ENCODE results near the gene CELF2.
"Not testable (repeated sequence)": the region's sequence is repeated elsewhere in the genome, so short reads cannot be mapped to it uniquely, and the experiment has no call there.

Gene CELF2

DNA sequence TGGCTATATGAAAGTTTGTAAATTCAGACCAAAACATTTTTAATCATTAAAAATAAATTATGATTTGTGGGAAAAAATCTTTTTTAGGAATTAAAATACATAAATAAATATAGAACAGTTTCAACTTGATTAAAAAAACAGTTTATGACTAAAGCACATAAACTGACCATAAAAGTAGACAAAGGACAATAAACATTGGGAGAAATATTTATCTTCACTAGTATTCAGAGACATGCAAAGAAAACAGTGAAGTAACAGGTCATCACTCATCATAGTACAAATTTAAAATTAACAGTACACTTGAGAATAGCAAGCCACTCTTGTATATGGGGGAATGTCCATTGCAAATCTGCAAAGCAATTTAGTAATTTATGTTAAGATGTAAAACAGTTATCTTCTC is 28.0 kb upstream of the CELF2 start:
- Histone ChIP-seq H3K27me3 (ENCODE audit: control insufficient read depth in 2 of 2, insufficient read depth in 2 of 2, low read length in 2 of 2) (no peaks in the 10 kb centered on the region), H3K9me3 (ENCODE audit: control insufficient read depth in 2 of 2, low read length in 2 of 2) (no peaks in the 10 kb centered on the region), H3K36me3 (ENCODE audit: control insufficient read depth in 2 of 2, insufficient read depth in 2 of 2, low read length in 2 of 2) (no peaks in the 10 kb centered on the region), H3K9ac (ENCODE audit: low read depth in 1 of 2, low read length in 2 of 2) (no peak overlapping the region), H3K27ac (ENCODE audit: low read depth in 2 of 2, low read length in 2 of 2) (no peak overlapping the region), H3K4me3 (ENCODE audit: low read length in 2 of 2) (no peak overlapping the region), H3K4me1 (ENCODE audit: control insufficient read depth in 2 of 2, insufficient read depth in 2 of 2, low read length in 2 of 2) (no peaks in the 10 kb centered on the region)

DNA sequence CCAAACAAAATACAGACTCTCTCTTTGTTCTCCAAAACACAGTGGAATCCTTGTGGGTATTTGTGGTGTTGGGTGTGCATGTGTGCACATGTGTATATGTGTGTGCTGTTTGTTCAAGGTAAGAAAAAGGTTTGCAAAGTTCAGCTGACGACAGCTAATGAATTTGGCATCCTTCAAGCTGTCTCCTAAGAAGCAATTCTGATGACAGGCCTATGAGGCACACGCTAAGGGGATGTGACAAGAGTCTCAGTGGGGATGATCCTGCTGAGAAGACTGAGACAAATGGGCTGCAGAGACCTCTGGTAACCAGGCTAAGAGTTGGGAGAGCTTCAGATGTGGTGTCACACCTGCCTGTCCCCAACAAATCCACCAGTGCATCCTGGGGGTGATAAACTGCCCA is 26.5 kb upstream of the CELF2 start:
- Histone ChIP-seq H3K27me3 (ENCODE audit: control insufficient read depth in 2 of 2, insufficient read depth in 2 of 2, low read length in 2 of 2) (no peaks in the 10 kb centered on the region), H3K9me3 (ENCODE audit: control insufficient read depth in 2 of 2, low read length in 2 of 2) (no peaks in the 10 kb centered on the region), H3K36me3 (ENCODE audit: control insufficient read depth in 2 of 2, insufficient read depth in 2 of 2, low read length in 2 of 2) (no peaks in the 10 kb centered on the region), H3K4me1 (ENCODE audit: control insufficient read depth in 2 of 2, insufficient read depth in 2 of 2, low read length in 2 of 2) (no peaks in the 10 kb centered on the region), H3K9ac (ENCODE audit: low read depth in 1 of 2, low read length in 2 of 2) (no peak overlapping the region), H3K4me3 (ENCODE audit: low read length in 2 of 2) (no peak overlapping the region), H3K27ac (ENCODE audit: low read depth in 2 of 2, low read length in 2 of 2) (no peak overlapping the region)

GRCh38 chr10:10992072-10992471 is 25.6 kb upstream of the CELF2 start:
- H3K27me3 ChIP-seq (ENCODE audit: control insufficient read depth in 2 of 2, insufficient read depth in 2 of 2, low read length in 2 of 2) = no peaks in the 10 kb centered on the region
- H3K4me3 ChIP-seq (ENCODE audit: low read length in 2 of 2) = no peak overlapping the region
- no peak overlapping the region for H3K27ac ChIP-seq (ENCODE audit: low read depth in 2 of 2, low read length in 2 of 2)
- no peaks in the 10 kb centered on the region for H3K9me3 ChIP-seq (ENCODE audit: control insufficient read depth in 2 of 2, low read length in 2 of 2)
- no peak overlapping the region for H3K9ac ChIP-seq (ENCODE audit: low read depth in 1 of 2, low read length in 2 of 2)
- no peaks in the 10 kb centered on the region for H3K4me1 ChIP-seq (ENCODE audit: control insufficient read depth in 2 of 2, insufficient read depth in 2 of 2, low read length in 2 of 2)
- no peaks in the 10 kb centered on the region for H3K36me3 ChIP-seq (ENCODE audit: control insufficient read depth in 2 of 2, insufficient read depth in 2 of 2, low read length in 2 of 2)

DNA sequence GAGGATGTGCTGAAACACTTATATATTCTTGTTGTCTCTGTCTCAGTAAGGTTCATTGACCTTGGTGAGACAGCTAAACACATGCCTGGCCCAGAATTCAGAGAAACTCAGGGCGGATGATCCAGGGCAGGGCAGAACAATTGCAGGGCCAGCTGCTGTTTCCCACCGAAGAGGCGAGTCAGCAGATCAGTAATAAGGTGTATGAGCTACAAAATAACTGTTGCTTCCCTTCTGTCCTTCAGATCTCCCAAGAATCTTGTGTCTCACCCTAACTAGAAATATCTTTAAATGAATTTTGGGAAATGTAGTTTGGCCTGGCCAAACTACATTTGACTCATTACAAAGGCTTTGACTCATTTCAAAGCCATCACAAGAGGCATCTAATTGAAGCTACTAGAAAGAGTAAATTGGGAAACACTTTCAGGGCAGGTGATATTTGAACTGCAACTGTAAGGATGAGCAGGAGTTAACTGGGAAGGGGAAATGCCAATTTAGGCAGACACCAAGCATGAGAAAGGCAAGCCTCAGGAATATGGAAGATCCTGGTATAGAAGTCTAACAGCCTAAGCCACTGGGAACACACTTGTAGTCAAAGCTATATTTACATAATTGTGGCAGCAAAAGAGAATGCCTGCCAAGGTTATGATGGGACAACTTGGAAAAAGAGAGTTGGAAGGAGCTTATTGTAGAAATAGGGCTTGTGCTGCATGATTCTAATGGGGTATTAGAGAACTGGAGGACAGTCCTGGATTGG is 24.5 kb upstream of the CELF2 start:
- Histone ChIP-seq H3K4me3 (ENCODE audit: low read length in 2 of 2) (no peak overlapping the region), H3K9me3 (ENCODE audit: control insufficient read depth in 2 of 2, low read length in 2 of 2) (no peaks in the 10 kb centered on the region), H3K4me1 (ENCODE audit: control insufficient read depth in 2 of 2, insufficient read depth in 2 of 2, low read length in 2 of 2) (no peaks in the 10 kb centered on the region), H3K27me3 (ENCODE audit: control insufficient read depth in 2 of 2, insufficient read depth in 2 of 2, low read length in 2 of 2) (no peaks in the 10 kb centered on the region), H3K27ac (ENCODE audit: low read depth in 2 of 2, low read length in 2 of 2) (no peak overlapping the region), H3K9ac (ENCODE audit: low read depth in 1 of 2, low read length in 2 of 2) (no peak overlapping the region), H3K36me3 (ENCODE audit: control insufficient read depth in 2 of 2, insufficient read depth in 2 of 2, low read length in 2 of 2) (no peaks in the 10 kb centered on the region)

DNA sequence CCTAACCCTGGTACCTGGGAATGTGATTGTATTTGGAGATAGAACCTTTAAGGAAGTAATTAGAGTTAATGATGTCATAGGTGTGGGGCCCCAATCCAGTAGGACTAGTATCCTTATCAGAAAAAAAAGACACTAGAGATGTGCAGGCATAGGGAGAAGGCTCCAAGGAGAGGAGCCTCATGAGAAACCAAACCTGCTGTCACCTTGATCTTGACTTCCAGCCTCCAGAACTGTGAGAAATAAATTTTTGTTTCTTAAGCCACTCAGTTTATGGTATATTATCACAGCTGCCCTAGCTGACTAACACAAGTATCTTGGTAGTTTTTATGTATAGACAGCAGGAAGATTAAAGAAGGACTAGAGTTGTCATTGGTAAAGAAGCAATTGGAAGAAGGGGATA is 23.9 kb upstream of the CELF2 start:
- no peaks in the 10 kb centered on the region for H3K36me3 ChIP-seq (ENCODE audit: control insufficient read depth in 2 of 2, insufficient read depth in 2 of 2, low read length in 2 of 2)
- no peaks in the 10 kb centered on the region for H3K9me3 ChIP-seq (ENCODE audit: control insufficient read depth in 2 of 2, low read length in 2 of 2)
- no peak overlapping the region for H3K4me3 ChIP-seq (ENCODE audit: low read length in 2 of 2)
- no peaks in the 10 kb centered on the region for H3K4me1 ChIP-seq (ENCODE audit: control insufficient read depth in 2 of 2, insufficient read depth in 2 of 2, low read length in 2 of 2)
- no peak overlapping the region for H3K27ac ChIP-seq (ENCODE audit: low read depth in 2 of 2, low read length in 2 of 2)
- no peaks in the 10 kb centered on the region for H3K27me3 ChIP-seq (ENCODE audit: control insufficient read depth in 2 of 2, insufficient read depth in 2 of 2, low read length in 2 of 2)
- H3K9ac ChIP-seq (ENCODE audit: low read depth in 1 of 2, low read length in 2 of 2) = no peak overlapping the region

DNA sequence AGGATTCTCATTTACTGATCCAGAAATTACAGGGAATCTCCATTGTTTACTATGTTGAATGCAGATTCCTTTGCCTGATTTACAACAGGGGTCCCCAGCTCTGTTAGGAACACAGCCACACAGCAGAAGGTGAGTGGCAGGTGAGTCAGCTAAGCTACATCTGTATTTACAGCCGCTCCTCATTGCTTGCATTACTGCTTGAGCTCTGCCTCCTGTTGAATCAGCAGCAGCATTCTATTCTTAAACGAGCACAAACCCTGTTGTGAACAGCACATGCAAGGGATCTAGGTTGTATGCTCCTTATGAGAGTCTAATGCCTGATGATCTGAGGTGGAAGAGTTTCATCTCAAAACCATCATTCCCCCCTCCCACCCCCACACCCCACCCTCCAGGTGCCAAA is 23.3 kb upstream of the CELF2 start:
- no peaks in the 10 kb centered on the region for H3K4me1 ChIP-seq (ENCODE audit: control insufficient read depth in 2 of 2, insufficient read depth in 2 of 2, low read length in 2 of 2)
- no peak overlapping the region for H3K27ac ChIP-seq (ENCODE audit: low read depth in 2 of 2, low read length in 2 of 2)
- H3K4me3 ChIP-seq (ENCODE audit: low read length in 2 of 2) = no peak overlapping the region
- no peak overlapping the region for H3K9ac ChIP-seq (ENCODE audit: low read depth in 1 of 2, low read length in 2 of 2)
- H3K27me3 ChIP-seq (ENCODE audit: control insufficient read depth in 2 of 2, insufficient read depth in 2 of 2, low read length in 2 of 2) = no peaks in the 10 kb centered on the region
- H3K36me3 ChIP-seq (ENCODE audit: control insufficient read depth in 2 of 2, insufficient read depth in 2 of 2, low read length in 2 of 2) = no peaks in the 10 kb centered on the region
- H3K9me3 ChIP-seq (ENCODE audit: control insufficient read depth in 2 of 2, low read length in 2 of 2) = no peaks in the 10 kb centered on the region

DNA sequence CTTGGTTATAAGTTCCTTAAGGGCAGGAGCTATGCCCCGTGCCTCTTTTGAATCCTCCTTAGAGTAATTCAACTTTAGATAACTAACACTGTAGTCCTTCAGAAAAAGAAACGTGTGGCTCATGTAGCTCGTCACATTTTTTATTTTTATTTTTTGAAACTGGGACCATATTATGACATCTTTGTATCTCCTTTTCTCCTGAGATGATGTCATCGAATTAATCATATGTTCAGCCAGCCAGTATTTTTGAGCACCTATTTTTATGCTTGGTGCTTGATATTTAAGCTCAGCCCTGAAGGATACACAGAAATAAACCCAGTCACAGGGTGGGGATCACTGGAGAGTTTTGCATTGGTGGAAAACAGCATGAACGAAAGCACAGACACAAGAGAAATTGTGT is 22.6 kb upstream of the CELF2 start:
- H3K4me3 ChIP-seq (ENCODE audit: low read length in 2 of 2) = no peak overlapping the region
- no peaks in the 10 kb centered on the region for H3K9me3 ChIP-seq (ENCODE audit: control insufficient read depth in 2 of 2, low read length in 2 of 2)
- H3K27me3 ChIP-seq (ENCODE audit: control insufficient read depth in 2 of 2, insufficient read depth in 2 of 2, low read length in 2 of 2) = no peaks in the 10 kb centered on the region
- no peaks in the 10 kb centered on the region for H3K36me3 ChIP-seq (ENCODE audit: control insufficient read depth in 2 of 2, insufficient read depth in 2 of 2, low read length in 2 of 2)
- H3K9ac ChIP-seq (ENCODE audit: low read depth in 1 of 2, low read length in 2 of 2) = no peak overlapping the region
- H3K27ac ChIP-seq (ENCODE audit: low read depth in 2 of 2, low read length in 2 of 2) = no peak overlapping the region
- no peaks in the 10 kb centered on the region for H3K4me1 ChIP-seq (ENCODE audit: control insufficient read depth in 2 of 2, insufficient read depth in 2 of 2, low read length in 2 of 2)

- no peak overlapping the region for H3K9ac ChIP-seq (ENCODE audit: low read depth in 1 of 2, low read length in 2 of 2)
- H3K4me1 ChIP-seq (ENCODE audit: control insufficient read depth in 2 of 2, insufficient read depth in 2 of 2, low read length in 2 of 2) = no peaks in the 10 kb centered on the region
- H3K27ac ChIP-seq (ENCODE audit: low read depth in 2 of 2, low read length in 2 of 2) = no peak overlapping the region
- H3K9me3 ChIP-seq (ENCODE audit: control insufficient read depth in 2 of 2, low read length in 2 of 2) = no peaks in the 10 kb centered on the region
- no peaks in the 10 kb centered on the region for H3K36me3 ChIP-seq (ENCODE audit: control insufficient read depth in 2 of 2, insufficient read depth in 2 of 2, low read length in 2 of 2)
- no peaks in the 10 kb centered on the region for H3K27me3 ChIP-seq (ENCODE audit: control insufficient read depth in 2 of 2, insufficient read depth in 2 of 2, low read length in 2 of 2)
- no peak overlapping the region for H3K4me3 ChIP-seq (ENCODE audit: low read length in 2 of 2)
Observed at GRCh38 chr10:10996966-10997620, 20.6 kb upstream of the CELF2 start.

DNA sequence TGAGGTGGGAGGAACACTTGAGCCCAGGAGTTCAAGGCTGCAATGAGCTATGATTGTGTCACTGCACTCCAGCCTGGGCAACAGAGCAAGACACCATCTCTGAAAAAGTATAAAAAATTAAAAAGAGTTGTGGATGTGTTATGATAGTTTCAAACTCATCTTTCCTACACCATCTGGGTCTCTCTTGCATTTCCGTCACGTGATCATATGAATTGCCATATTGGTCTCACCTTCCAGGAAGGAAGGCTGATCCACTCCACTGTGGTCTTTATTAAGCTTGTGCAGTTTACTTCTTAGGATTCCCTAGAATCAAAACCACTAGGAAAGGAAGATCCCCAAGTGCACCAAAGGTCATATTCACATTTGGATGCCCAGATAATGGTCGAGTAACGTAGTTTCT is 18.2 kb upstream of the CELF2 start:
- H3K36me3 ChIP-seq (ENCODE audit: control insufficient read depth in 2 of 2, insufficient read depth in 2 of 2, low read length in 2 of 2); H3K27me3 ChIP-seq (ENCODE audit: control insufficient read depth in 2 of 2, insufficient read depth in 2 of 2, low read length in 2 of 2); H3K4me3 ChIP-seq (ENCODE audit: low read length in 2 of 2); H3K27ac ChIP-seq (ENCODE audit: low read depth in 2 of 2, low read length in 2 of 2); H3K4me1 ChIP-seq (ENCODE audit: control insufficient read depth in 2 of 2, insufficient read depth in 2 of 2, low read length in 2 of 2); H3K9me3 ChIP-seq (ENCODE audit: control insufficient read depth in 2 of 2, low read length in 2 of 2); H3K9ac ChIP-seq (ENCODE audit: low read depth in 1 of 2, low read length in 2 of 2): not testable (repeated sequence)

- Histone ChIP-seq H3K9ac (ENCODE audit: low read depth in 1 of 2, low read length in 2 of 2) (no peak overlapping the region), H3K27ac (ENCODE audit: low read depth in 2 of 2, low read length in 2 of 2) (no peak overlapping the region), H3K36me3 (ENCODE audit: control insufficient read depth in 2 of 2, insufficient read depth in 2 of 2, low read length in 2 of 2) (no peaks in the 10 kb centered on the region), H3K4me3 (ENCODE audit: low read length in 2 of 2) (no peak overlapping the region), H3K27me3 (ENCODE audit: control insufficient read depth in 2 of 2, insufficient read depth in 2 of 2, low read length in 2 of 2) (no peaks in the 10 kb centered on the region), H3K9me3 (ENCODE audit: control insufficient read depth in 2 of 2, low read length in 2 of 2) (no peaks in the 10 kb centered on the region), H3K4me1 (ENCODE audit: control insufficient read depth in 2 of 2, insufficient read depth in 2 of 2, low read length in 2 of 2) (no peaks in the 10 kb centered on the region)
Observed at GRCh38 chr10:11002485-11002884, 15.2 kb upstream of the CELF2 start.

Data from mucosa of rectum (tissue), 2 donors.